Measurements from ENCODE around the gene EFEMP2. TPM values are rescaled to one million over a fixed set of nuclear protein-coding genes. Genes with fewer than 3 reads are reported as not detected.
A peak's percentile ranks its signal among the peaks of the same experiment; 100 is the strongest.

EFEMP2 gene
- total RNA-seq, 1 donor from 2014 or later, result 9.2 TPM

GRCh38 chr11:65920372-65920802 is 47.8 kb upstream of the EFEMP2 start:
- H3K79me2 ChIP-seq (ENCODE audit: low read depth), result peaks cover 21% of the 10 kb centered on the region

GRCh38 chr11:65919573-65920371 is 47.2 kb upstream of the EFEMP2 start:
- peaks cover 6% of the 10 kb centered on the region for H3K27me3 Mint-ChIP-seq (ENCODE audit: insufficient read depth, low read depth)
- peaks cover 20% of the 10 kb centered on the region for H3K4me1 Mint-ChIP-seq
- H3K4me3 Mint-ChIP-seq, result peak overlapping the region; percentile 92
- Histone ChIP-seq H3K9me3 (ENCODE audit: low read depth) (no peaks in the 10 kb centered on the region), H4K20me1 (ENCODE audit: low read depth) (peaks cover 12% of the 10 kb centered on the region), H3K4me2 (peak overlapping the region; percentile 78), H2AFZ (replicated peaks) (peak overlapping the region; percentile 74), H3K36me3 (no peaks in the 10 kb centered on the region), H3K4me3 (peak overlapping the region; percentile 87), H3K4me1 (peaks cover 10% of the 10 kb centered on the region), H3K79me2 (ENCODE audit: low read depth) (peaks cover 21% of the 10 kb centered on the region), H3K27ac (no peak overlapping the region), H3K9ac (peak overlapping the region; percentile 27), H3F3A (ENCODE audit: low read depth) (no peaks in the 10 kb centered on the region), H3K27me3 (no peaks in the 10 kb centered on the region)
- peak; percentile 67 for DNase-seq (ENCODE audit: low spot score)
- H3K9me3 Mint-ChIP-seq, result no peaks in the 10 kb centered on the region
- TF ChIP-seq CTCF (IDR thresholded peaks at IDR 0.05) (no peak), EZH2 (IDR thresholded peaks at IDR 0.05) (no peak), EZH2phosphoT487 (IDR thresholded peaks at IDR 0.05) (no peak)
- H3K36me3 Mint-ChIP-seq, result peaks cover 10% of the 10 kb centered on the region
- H3K27ac Mint-ChIP-seq, result no peak overlapping the region

More at GRCh38 chr11:65920372-65920802, 47.8 kb upstream of the EFEMP2 start:
- H3K36me3 ChIP-seq, result no peaks in the 10 kb centered on the region
- peaks cover 12% of the 10 kb centered on the region for H4K20me1 ChIP-seq (ENCODE audit: low read depth)
- H3K27me3 ChIP-seq, result no peaks in the 10 kb centered on the region
- no peaks in the 10 kb centered on the region for H3F3A ChIP-seq (ENCODE audit: low read depth)
- H3K27ac ChIP-seq, result no peak overlapping the region
- Mint-ChIP-seq H3K27me3 (ENCODE audit: insufficient read depth, low read depth) (peaks cover 6% of the 10 kb centered on the region), H3K4me3 (peak overlapping the region; percentile 92), H3K27ac (no peak overlapping the region), H3K36me3 (peaks cover 5% of the 10 kb centered on the region), H3K4me1 (peaks cover 14% of the 10 kb centered on the region), H3K9me3 (no peaks in the 10 kb centered on the region)
- no peak overlapping the region for H2AFZ ChIP-seq (replicated peaks)
- no peaks in the 10 kb centered on the region for H3K9me3 ChIP-seq (ENCODE audit: low read depth)
- H3K9ac ChIP-seq, result no peak overlapping the region
- TF ChIP-seq EZH2phosphoT487 (IDR thresholded peaks at IDR 0.05), result no peak
- TF ChIP-seq CTCF (IDR thresholded peaks at IDR 0.05), result no peak
- no peak for TF ChIP-seq EZH2 (IDR thresholded peaks at IDR 0.05)
- H3K4me1 ChIP-seq, result peaks cover 10% of the 10 kb centered on the region
- peak overlapping the region; percentile 78 for H3K4me2 ChIP-seq
- H3K4me3 ChIP-seq, result peak overlapping the region; percentile 87
- DNase-seq (ENCODE audit: low spot score), result no peak

DNA sequence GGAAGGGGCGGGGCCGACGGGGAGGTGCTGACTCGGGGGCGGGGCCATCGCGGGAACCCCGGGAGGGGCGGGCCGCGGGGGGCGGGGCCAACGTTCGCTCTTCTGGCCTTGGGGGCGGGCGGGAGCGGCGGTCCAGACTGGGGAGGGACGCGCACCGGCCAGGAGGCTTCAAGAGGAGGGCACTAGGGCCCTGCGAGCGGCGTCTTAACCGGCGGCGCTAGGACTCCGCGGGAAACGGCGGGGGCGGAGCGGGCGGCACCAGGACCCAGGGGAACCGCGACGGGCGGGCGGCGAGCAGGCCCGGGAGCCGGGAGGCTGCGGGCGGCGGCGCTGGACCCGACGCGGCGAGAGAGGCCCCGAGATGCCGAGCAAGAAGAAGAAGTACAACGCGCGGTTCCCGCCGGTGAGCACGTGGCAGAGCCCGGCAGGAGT is 46.6 kb upstream of the EFEMP2 start, which contains the start of gene DRAP1:
Gene DRAP1, plus strand, starts transcription at position 286 of the 432 bp plus-strand sequence. Its CDS starts 76 bp downstream, at position 362.
- Mint-ChIP-seq H3K9me3 (no peaks in the 10 kb centered on the region), H3K4me1 (peaks cover 23% of the 10 kb centered on the region), H3K27ac (peak within 1 kb of the TSS; percentile 53), H3K27me3 (ENCODE audit: insufficient read depth, low read depth) (peaks cover 5% of the 10 kb centered on the region), H3K36me3 (peaks cover 10% of the 10 kb centered on the region), H3K4me3 (peak within 1 kb of the TSS; percentile 92)
- Histone ChIP-seq H3K9ac (peak within 1 kb of the TSS; percentile 89), H3K79me2 (ENCODE audit: low read depth) (peaks cover 21% of the 10 kb centered on the region), H3K4me2 (peak within 1 kb of the TSS; percentile 93), H2AFZ (replicated peaks) (peak within 1 kb of the TSS; percentile 74), H3F3A (ENCODE audit: low read depth) (no peaks in the 10 kb centered on the region), H4K20me1 (ENCODE audit: low read depth) (peaks cover 12% of the 10 kb centered on the region), H3K27me3 (no peaks in the 10 kb centered on the region), H3K4me3 (peak within 1 kb of the TSS; percentile 87), H3K4me1 (peaks cover 10% of the 10 kb centered on the region), H3K36me3 (no peaks in the 10 kb centered on the region), H3K27ac (no peak within 1 kb of the TSS), H3K9me3 (ENCODE audit: low read depth) (no peaks in the 10 kb centered on the region)
- peak; percentile 100 for DNase-seq (ENCODE audit: low spot score)
- TF ChIP-seq CTCF (IDR thresholded peaks at IDR 0.05) (no peak), EZH2 (IDR thresholded peaks at IDR 0.05) (no peak), EZH2phosphoT487 (IDR thresholded peaks at IDR 0.05) (no peak)

All from neural progenitor cell (in vitro differentiated cells).